HCT116 (cell line): ENCODE measurements around the gene FAM117A.
A peak's percentile ranks its signal among the peaks of the same experiment; 100 is the strongest.

Experiments
- ATF3 ChIP-seq: IDR thresholded peaks from 2 replicates; pipeline ENCODE4 v1.6.1; 2012
- CTCF ChIP-seq, 3 experiments: fragments of 200-600 bp in 1 of 3; sonication (generic) in 1 of 3; IDR thresholded peaks in 2 of 3; conservative IDR thresholded peaks in 1 of 3; 2 replicates each; pipeline ENCODE4 v1.5.1; 2012 to 2017; ENCODE audit warnings: low read depth in 2 of 3, low read length in 2 of 3, antibody characterized with exemption in 1 of 3, borderline replicate concordance in 1 of 3, control low read depth in 1 of 3, mild to moderate bottlenecking in 1 of 3, mixed read lengths in 1 of 3, mixed run types in 1 of 3, moderate library complexity in 1 of 3; ENCODE audit not compliant: insufficient read depth in 1 of 3
- EZH2phosphoT487 ChIP-seq: fragments of 200-600 bp; IDR thresholded peaks from 2 replicates; pipeline ENCODE4 v1.6.1; 2018; ENCODE audit warnings: antibody characterized with exemption, borderline replicate concordance
- MAX ChIP-seq: IDR thresholded peaks from 2 replicates; pipeline ENCODE4 v1.6.1; 2012
- POLR2A ChIP-seq: IDR thresholded peaks from 2 replicates; pipeline ENCODE4 v1.7.0; 2011; ENCODE audit warnings: borderline replicate concordance; ENCODE audit not compliant: insufficient read depth, insufficient read length; ENCODE audit errors: extremely low read depth
- RAD21 ChIP-seq: IDR thresholded peaks from 2 replicates; pipeline ENCODE4 v1.6.1; 2012; ENCODE audit warnings: low read depth, mild to moderate bottlenecking
- SP1 ChIP-seq: IDR thresholded peaks from 2 replicates; pipeline ENCODE4 v1.6.1; 2012; ENCODE audit warnings: low read depth

- TF ChIP-seq CTCF (IDR thresholded peaks at IDR 0.05 in 2 of 3, conservative IDR thresholded peaks at IDR 0.05 in 1 of 3; ENCODE audit: borderline replicate concordance in 1 of 3, insufficient read depth in 1 of 3, low read depth in 2 of 3, low read length in 2 of 3) (no peak), MAX (0 out of 2 replicates have a peak, but pooled peaks have one; percentile 45), RAD21 (no peak), EZH2phosphoT487 (no peak), SP1 (no peak), ATF3 (no peak), POLR2A (peak; percentile 78)
These were observed 86.6 kb downstream of the FAM117A start for GRCh38 chr17:49677134-49677932.
